MM.1S (cell line): Measurements from ENCODE around the gene SCNN1G.

Experiments used
- DNase-seq: peaks from one replicate; pipeline ENCODE4 v3.0.0-alpha.2; 2015
- H2AFZ ChIP-seq: fragments of 300-600 bp; sonication (generic); 2 replicates; pipeline ENCODE4 v1.6.0; 2016; ENCODE audit warnings: antibody characterized with exemption, low read length
- H3F3A ChIP-seq: fragments of 300-600 bp; sonication (generic); 2 replicates; pipeline ENCODE4 v1.6.1; 2016; ENCODE audit warnings: mild to moderate bottlenecking, antibody characterized with exemption, low read length, moderate library complexity, mixed read lengths; ENCODE audit not compliant: insufficient read depth
- H3K27ac ChIP-seq: fragments of 300-600 bp; sonication (generic); 2 replicates; pipeline ENCODE4 v1.5.1; 2016; ENCODE audit warnings: mild to moderate bottlenecking, low read length
- H3K27me3 ChIP-seq: fragments of 300-600 bp; sonication (generic); replicated peaks from 2 replicates; pipeline ENCODE4 v1.6.0; 2016; ENCODE audit warnings: low read length; ENCODE audit not compliant: insufficient read depth
- H3K36me3 ChIP-seq: fragments of 300-600 bp; sonication (generic); replicated peaks from 2 replicates; pipeline ENCODE4 v1.6.1; 2016; ENCODE audit warnings: mild to moderate bottlenecking, low read length, mixed read lengths; ENCODE audit not compliant: insufficient read depth
- H3K4me1 ChIP-seq: fragments of 300-600 bp; sonication (generic); 2 replicates; pipeline ENCODE4 v1.6.1; 2016; ENCODE audit warnings: low read length, mixed read lengths
- H3K4me2 ChIP-seq: fragments of 300-600 bp; sonication (generic); 2 replicates; pipeline ENCODE4 v1.6.0; 2016; ENCODE audit warnings: low read depth, low read length
- H3K4me3 ChIP-seq: fragments of 300-600 bp; sonication (generic); 2 replicates; pipeline ENCODE4 v1.5.1; 2016; ENCODE audit warnings: low read length, mixed read lengths
- H3K79me2 ChIP-seq: fragments of 300-600 bp; sonication (generic); 2 replicates; pipeline ENCODE4 v1.6.1; 2016; ENCODE audit warnings: mixed run types, low read length, mixed read lengths
- H3K9ac ChIP-seq: fragments of 300-600 bp; sonication (generic); 2 replicates; pipeline ENCODE4 v1.6.1; 2016; ENCODE audit warnings: low read length, mixed read lengths
- H3K9me2 ChIP-seq: fragments of 300-600 bp; sonication (generic); replicated peaks from 2 replicates; pipeline ENCODE4 v1.6.1; 2016; ENCODE audit warnings: mild to moderate bottlenecking, low read length, mixed read lengths; ENCODE audit not compliant: insufficient read depth
- H3K9me3 ChIP-seq: fragments of 300-600 bp; sonication (generic); replicated peaks from 2 replicates; pipeline ENCODE4 v1.6.1; 2016; ENCODE audit warnings: mild to moderate bottlenecking, low read length, mixed read lengths; ENCODE audit not compliant: insufficient read depth
- H4K20me1 ChIP-seq: fragments of 300-600 bp; sonication (generic); 2 replicates; pipeline ENCODE4 v1.6.1; 2016; ENCODE audit warnings: mild to moderate bottlenecking, low read length, moderate library complexity, mixed read lengths; ENCODE audit not compliant: insufficient read depth
- EZH2 ChIP-seq: fragments of 300-600 bp; sonication (generic); optimal IDR thresholded peaks from 2 replicates; pipeline ENCODE3; 2017; ENCODE audit warnings: low read depth, mild to moderate bottlenecking, antibody characterized with exemption, low read length, mixed read lengths
- EZH2phosphoT487 ChIP-seq: fragments of 300-600 bp; sonication (generic); IDR thresholded peaks from 2 replicates; pipeline ENCODE4 v1.6.1; 2018; ENCODE audit warnings: antibody characterized with exemption, low read length
- TF ChIP-seq, protein P1 (sequence below): fragments of 300-600 bp; sonication (generic); IDR thresholded peaks from 2 replicates; pipeline ENCODE4 v1.5.1; 2016; ENCODE audit warnings: antibody characterized with exemption, low read length, mixed read lengths

Gene SCNN1G

DNA sequence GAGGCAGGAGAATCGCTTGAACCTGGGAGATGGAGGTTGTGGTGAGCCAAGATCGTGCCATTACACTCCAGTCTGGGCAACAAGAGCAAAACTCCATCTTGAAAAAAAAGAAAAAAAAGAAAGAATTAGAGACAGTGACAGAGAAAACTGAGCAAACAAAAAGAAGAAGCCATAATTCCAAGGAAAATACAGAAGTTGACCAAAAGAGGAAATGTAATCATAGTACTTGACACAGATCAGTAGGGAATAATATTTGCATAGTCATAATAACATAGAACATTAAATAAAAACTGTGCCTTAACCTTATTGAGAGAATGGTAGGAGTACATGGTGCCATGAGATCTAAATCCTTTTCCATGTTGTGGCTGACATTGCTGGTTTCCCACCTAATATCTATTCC, 18.6 kb upstream of the SCNN1G start:
- Histone ChIP-seq H3K9me2 (no peaks in the 10 kb centered on the region), H2AFZ (no peak overlapping the region), H3K79me2 (no peaks in the 10 kb centered on the region), H3K4me3 (no peak overlapping the region), H3K27ac (no peak overlapping the region), H3K4me2 (no peak overlapping the region), H3F3A (no peaks in the 10 kb centered on the region), H3K27me3 (no peaks in the 10 kb centered on the region), H3K9ac (no peak overlapping the region), H3K9me3 (no peaks in the 10 kb centered on the region), H3K36me3 (no peaks in the 10 kb centered on the region), H3K4me1 (no peaks in the 10 kb centered on the region), H4K20me1 (no peaks in the 10 kb centered on the region)
- TF ChIP-seq EZH2 = no peak
- TF ChIP-seq EZH2phosphoT487 = no peak
- TF ChIP-seq, protein P1, sequence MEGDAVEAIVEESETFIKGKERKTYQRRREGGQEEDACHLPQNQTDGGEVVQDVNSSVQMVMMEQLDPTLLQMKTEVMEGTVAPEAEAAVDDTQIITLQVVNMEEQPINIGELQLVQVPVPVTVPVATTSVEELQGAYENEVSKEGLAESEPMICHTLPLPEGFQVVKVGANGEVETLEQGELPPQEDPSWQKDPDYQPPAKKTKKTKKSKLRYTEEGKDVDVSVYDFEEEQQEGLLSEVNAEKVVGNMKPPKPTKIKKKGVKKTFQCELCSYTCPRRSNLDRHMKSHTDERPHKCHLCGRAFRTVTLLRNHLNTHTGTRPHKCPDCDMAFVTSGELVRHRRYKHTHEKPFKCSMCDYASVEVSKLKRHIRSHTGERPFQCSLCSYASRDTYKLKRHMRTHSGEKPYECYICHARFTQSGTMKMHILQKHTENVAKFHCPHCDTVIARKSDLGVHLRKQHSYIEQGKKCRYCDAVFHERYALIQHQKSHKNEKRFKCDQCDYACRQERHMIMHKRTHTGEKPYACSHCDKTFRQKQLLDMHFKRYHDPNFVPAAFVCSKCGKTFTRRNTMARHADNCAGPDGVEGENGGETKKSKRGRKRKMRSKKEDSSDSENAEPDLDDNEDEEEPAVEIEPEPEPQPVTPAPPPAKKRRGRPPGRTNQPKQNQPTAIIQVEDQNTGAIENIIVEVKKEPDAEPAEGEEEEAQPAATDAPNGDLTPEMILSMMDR = no peak
- no peak for DNase-seq

DNA sequence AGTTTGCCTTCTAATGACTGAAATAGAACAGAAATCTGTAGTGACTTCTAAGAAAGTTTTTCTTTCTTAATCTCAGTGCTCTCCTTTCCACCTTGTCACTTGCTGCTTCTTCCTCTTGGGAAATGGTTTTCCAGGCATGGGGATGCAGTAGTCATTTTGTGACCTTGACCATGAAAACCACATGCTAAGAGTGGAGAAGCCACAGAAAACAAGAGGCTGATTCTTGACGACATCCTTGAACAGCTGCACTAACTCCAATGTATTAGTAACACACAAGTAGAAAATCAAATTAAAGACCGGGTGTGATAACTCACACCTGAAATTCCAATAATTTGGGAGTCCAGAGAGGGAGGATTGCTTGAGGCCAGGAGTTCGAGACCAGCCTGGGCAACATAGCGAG, 17.8 kb upstream of the SCNN1G start:
- Histone ChIP-seq H3F3A (no peaks in the 10 kb centered on the region), H3K9me3 (no peaks in the 10 kb centered on the region), H4K20me1 (no peaks in the 10 kb centered on the region), H2AFZ (no peak overlapping the region), H3K4me3 (no peak overlapping the region), H3K36me3 (no peaks in the 10 kb centered on the region), H3K4me1 (no peaks in the 10 kb centered on the region), H3K4me2 (no peak overlapping the region), H3K27me3 (no peaks in the 10 kb centered on the region), H3K27ac (no peak overlapping the region), H3K79me2 (no peaks in the 10 kb centered on the region), H3K9ac (no peak overlapping the region), H3K9me2 (no peaks in the 10 kb centered on the region)
- no peak for TF ChIP-seq EZH2phosphoT487
- TF ChIP-seq, protein P1 = no peak
- TF ChIP-seq EZH2 = no peak
- DNase-seq = no peak

DNA sequence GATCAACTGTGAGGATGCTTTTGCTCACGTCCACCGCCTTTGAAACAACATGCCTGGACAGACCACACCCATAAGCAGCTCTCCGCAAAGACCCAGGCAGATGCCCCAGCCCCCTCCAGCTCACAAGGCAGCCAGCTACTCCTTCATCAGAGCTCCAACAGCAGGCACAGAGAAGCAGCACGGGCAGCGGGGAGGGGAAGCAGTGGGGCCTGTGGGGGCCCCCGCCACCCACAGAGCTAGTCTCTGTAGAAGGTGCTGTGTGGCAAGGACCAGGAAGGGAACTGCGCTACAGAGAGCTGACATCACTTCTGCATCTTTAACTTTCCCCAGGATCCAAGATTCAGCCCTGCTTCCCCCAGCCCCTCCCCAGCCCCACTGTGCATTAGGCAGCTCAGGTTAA, 10.0 kb upstream of the SCNN1G start:
- DNase-seq = no peak
- no peaks in the 10 kb centered on the region for H3K27me3 ChIP-seq
- no peaks in the 10 kb centered on the region for H3K4me1 ChIP-seq
- TF ChIP-seq, protein P1 = no peak
- TF ChIP-seq EZH2phosphoT487 (no peak), EZH2 (no peak)
- no peaks in the 10 kb centered on the region for H3K36me3 ChIP-seq
- H2AFZ ChIP-seq = no peak overlapping the region
- H4K20me1 ChIP-seq = no peaks in the 10 kb centered on the region
- no peaks in the 10 kb centered on the region for H3F3A ChIP-seq
- no peaks in the 10 kb centered on the region for H3K9me2 ChIP-seq
- no peak overlapping the region for H3K4me2 ChIP-seq
- H3K9me3 ChIP-seq = no peaks in the 10 kb centered on the region
- no peak overlapping the region for H3K4me3 ChIP-seq
- H3K9ac ChIP-seq = no peak overlapping the region
- no peaks in the 10 kb centered on the region for H3K79me2 ChIP-seq
- H3K27ac ChIP-seq = no peak overlapping the region

DNA sequence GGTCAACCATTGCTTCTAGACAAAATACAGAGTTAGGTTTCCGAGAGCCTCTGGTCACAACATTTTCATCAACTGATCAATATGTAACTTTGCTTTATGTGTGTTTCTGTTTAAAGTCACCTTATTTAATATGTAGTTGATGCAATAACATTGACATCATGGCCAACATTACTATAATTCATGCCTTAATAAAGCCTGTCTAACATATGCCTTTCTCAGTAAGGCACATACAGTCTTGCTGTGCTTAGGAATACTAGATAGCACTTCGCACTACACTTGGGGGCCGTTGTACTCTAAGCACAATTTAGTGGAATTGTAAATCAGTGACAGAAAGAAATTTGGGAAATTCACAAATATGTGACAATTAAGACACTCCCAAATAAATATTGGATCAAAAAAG, 9.6 kb upstream of the SCNN1G start:
- Histone ChIP-seq H3K27ac (no peak overlapping the region), H3K79me2 (no peaks in the 10 kb centered on the region), H3K9ac (no peak overlapping the region), H3K4me2 (no peak overlapping the region), H2AFZ (no peak overlapping the region), H3K9me2 (no peaks in the 10 kb centered on the region), H3K36me3 (no peaks in the 10 kb centered on the region), H3K4me1 (no peaks in the 10 kb centered on the region), H3K27me3 (no peaks in the 10 kb centered on the region), H3K9me3 (no peaks in the 10 kb centered on the region), H3F3A (no peaks in the 10 kb centered on the region), H3K4me3 (no peak overlapping the region), H4K20me1 (no peaks in the 10 kb centered on the region)
- DNase-seq = no peak
- no peak for TF ChIP-seq EZH2
- TF ChIP-seq, protein P1 = no peak
- no peak for TF ChIP-seq EZH2phosphoT487
